ENCODE data around the gene AKT3.
A peak's percentile ranks its signal among the peaks of the same experiment; 100 is the strongest.
"Not testable (repeated sequence)": the region's sequence is repeated elsewhere in the genome, so short reads cannot be mapped to it uniquely, and the experiment has no call there.

The AKT3 gene

DNA sequence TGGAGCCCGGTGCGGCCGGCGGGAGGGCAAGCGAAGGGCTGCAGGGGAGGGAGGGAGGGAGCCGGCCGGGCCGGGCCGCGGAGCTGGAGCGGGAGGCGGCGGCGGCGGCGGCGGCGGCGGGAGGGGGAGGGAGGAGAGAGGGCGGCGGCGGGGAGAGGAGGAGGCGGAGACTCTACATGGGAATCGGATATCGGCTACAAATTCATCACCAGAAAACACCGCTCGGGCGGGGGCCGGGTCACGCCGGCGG, at the start of gene AKT3:
Gene AKT3, minus strand, starts transcription at position 42 of the 250 bp plus-strand sequence. CDS start 7,073 bp downstream, outside the sequence.
- DNase-seq (ENCODE audit: low spot score), result peak; percentile 34

DNA sequence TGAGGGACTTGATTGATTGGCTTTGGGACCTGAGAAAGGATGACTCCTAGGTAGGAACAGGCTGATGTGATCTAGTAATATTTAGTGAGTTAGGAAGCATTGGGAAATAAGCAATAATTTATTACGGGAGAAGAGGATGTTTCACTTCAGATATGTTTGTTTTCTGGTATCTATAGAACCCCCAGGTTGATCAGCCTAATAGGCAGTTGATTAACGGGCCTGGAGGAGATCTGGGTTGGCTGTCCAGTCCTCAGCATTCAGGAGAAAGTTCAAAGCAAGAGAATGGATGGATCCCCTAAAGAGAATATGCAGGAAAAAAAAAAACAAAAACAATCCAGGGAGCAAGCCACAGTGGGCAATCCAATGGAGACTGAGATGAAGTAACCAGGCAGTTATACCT, 48.2 kb upstream of the AKT3 start:
- DNase-seq (ENCODE audit: low spot score), result no peak

DNA sequence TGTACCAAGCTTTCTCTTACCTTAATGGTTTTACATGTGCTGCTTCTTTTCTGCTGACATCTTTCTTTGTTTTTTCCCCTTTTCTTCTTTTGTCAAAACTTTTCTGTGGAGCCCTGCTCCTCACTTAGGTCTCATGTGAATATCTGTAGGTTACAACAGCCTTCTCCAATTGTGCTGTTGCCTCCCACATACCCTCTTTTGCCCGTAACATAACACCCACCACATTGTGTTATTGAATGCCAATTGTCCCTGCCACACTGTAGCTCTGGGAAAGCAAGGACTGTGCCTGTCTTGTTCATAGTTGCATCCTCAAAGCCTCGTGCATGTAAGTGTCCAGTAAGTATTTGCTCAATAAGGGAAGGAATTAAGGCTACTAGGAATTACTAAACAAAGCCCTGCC, 46.3 kb upstream of the AKT3 start:
- DNase-seq (ENCODE audit: low spot score), result no peak

DNA sequence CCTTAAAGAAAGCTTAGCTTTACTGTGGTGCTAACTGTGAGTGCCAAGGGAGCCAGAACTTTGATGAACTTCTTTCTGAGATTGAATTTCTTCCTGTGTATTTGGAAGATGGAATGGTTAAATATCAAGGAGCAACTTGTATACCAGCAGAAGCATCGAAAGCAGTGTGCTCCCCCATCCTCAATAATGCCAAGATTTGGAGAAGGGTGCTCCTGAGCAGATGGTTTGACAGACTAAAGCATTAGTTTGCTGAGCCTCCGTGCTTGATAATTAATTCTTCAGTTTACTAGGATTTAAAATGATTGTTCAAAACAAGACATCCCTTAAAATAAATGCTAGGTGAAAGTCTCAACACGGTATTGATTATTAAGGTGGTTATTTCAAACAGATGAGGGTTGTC, 42.4 kb upstream of the AKT3 start:
- no peak for DNase-seq (ENCODE audit: low spot score)

DNA sequence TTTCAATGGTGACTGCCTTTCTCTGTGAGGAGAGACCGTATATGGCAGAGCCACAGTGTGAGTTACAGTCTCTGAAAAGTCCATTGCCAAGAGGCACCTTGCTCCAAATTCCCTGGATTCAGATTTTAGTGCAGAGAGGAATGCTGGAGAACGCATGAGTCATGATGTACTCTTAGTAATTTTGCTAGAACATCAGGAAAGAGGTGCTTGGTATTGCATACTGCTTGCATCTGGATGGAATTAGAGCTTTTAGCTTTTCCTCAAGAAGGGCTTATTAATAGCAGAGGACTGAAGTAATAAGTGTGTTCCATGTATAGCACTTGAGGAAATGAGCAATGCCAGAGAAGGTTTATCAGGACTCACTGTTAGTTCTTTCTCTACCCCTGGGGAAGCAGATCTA, 40.5 kb upstream of the AKT3 start:
- DNase-seq (ENCODE audit: low spot score), result no peak

DNA sequence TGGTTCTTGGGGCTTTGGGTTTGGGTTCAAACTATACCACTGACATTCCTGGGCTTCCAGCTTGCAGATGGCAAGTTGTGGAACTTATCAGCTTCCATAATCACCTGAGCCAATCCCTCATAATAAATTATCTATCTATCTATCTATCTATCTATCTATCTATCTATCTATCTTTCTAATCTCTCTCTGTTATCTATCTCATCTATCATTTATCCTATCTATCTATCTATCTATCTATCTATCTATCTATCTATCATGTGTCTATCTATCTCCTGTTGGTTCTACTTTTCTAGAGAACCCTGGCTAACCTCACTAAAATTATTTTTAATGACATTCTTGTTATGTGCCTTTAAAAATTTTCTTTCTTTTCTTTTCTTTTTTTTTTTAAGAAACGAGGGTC, 35.8 kb upstream of the AKT3 start:
- DNase-seq (ENCODE audit: low spot score), result no peak

DNA sequence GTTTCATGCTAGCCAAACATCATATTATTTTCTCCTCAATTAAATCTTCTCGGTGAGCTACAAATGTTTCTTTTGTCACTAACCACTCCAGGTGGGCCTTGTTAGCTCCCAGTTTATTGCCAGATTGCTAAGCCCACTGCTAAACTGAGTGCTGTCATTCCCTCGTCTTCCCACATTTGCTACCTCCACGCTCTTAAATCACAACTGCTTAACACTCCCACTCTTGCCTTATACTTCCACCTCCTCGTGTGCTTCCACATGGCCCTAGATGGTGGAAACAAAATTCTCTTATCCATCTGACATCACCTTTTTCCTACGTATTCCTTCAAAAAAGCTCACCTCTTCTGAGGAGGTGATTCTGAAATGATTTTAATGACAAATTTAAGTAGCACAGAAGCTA, 34.6 kb upstream of the AKT3 start:
- no peak for DNase-seq (ENCODE audit: low spot score)

DNA sequence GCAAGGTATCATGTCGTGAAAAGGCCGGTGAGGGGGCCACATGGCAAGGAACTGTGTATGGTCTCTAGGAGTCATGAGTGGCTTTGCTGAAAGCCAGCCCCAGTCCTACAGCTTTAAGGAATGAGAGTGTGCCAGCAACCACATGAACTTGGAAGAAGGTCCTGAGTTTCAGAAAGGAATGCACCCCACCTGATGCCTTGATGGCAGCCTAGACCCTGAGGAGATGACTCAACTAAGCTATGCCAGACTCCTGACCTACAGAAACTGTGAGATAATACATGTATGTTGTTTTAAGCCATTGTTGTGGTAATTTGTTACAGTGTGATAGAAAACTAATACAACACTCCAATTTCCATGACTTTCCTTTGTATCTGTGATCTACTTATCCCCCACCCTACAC, 33.5 kb upstream of the AKT3 start:
- DNase-seq (ENCODE audit: low spot score), result no peak

DNA sequence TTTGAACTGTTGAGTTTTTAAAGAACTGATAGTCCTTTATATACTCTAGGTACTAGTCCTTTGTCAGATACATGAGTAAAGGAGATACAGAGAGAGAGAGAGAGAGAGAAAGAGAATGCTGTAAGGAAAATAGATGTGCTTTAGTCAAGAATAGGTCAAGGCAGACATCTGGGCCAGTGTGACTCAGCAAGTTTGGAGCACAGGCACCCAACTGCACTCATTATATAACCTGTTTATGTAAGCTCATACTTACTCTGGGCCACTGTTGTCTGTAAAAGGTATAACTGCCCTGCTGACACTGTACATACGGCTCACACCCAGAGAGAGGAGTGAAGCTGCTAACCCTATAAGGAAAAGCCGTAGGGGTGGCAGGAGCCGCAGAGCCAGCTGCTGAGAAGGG, 32.2 kb upstream of the AKT3 start:
- no peak for DNase-seq (ENCODE audit: low spot score)

DNA sequence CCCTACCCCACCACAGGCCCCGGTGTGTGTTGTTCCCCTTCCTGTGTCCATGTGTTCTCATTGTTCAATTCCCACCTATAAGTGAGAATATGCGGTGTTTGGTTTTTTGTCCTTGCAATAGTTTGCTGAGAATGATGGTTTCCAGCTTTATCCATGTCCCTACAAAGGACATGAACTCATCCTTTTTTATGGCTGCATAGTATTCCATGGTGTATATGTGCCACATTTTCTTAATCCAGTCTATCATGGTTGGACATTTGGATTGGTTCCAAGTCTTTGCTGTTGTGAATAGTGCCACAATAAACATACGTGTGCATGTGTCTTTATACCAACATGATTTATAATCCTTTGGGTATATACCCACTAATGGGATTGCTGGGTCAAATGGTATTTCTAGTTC, 27.0 kb upstream of the AKT3 start:
- DNase-seq (ENCODE audit: low spot score), result not testable (repeated sequence)

DNA sequence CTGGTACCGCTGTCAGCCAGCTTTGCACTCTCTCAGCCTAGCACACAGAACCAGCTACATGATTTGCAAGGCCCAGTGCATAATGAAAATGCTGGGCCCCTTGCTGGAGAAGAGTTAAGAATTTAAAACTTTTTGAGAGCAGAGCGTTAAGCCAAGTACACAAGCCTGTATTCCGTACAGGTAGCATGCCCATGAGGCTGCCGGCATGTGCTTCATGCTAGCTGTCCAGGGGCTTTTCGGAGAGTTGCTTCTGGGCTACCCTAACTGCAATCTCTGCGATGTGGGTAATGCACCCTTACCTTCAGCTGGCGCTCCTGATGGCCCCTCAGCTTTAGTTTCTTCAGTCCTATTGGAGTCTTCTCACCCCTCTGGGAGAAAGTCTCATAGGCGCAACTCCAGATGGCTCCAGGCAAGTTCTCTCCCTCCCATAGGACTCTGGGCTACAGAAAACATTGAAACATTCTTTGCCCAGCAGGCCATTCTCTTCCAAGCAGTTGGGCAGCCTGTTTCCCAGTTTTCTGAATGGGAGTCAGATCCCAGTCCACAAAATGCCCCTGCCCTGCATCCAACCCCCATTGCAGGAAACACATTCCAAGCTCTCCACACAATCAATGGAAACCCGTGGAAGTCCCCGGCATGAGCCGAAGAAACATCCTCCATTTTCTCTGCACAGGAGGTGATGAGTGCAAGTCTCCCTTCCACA, 5.7 kb upstream of the AKT3 start:
- DNase-seq (ENCODE audit: low spot score), result no peak

DNA sequence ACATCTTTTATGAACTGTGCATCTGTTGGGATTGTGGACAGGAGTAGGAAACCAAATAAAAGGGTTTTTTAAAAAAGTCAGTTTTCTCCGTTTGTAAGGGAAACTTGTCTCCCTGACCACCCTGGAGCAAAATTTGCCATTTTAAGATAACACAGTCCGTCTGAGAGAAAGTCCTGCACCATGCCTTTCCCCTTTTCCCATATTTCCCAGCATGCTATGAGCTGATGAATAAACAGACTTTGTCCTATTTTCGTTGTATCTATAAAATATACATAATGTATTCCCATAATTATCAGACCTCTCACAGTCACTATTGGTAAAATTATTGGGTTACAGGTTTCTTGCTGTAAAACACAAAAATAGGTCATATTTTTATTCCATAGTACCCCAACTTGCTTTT, 1.7 kb upstream of the AKT3 start:
- DNase-seq (ENCODE audit: low spot score), result no peak

DNA sequence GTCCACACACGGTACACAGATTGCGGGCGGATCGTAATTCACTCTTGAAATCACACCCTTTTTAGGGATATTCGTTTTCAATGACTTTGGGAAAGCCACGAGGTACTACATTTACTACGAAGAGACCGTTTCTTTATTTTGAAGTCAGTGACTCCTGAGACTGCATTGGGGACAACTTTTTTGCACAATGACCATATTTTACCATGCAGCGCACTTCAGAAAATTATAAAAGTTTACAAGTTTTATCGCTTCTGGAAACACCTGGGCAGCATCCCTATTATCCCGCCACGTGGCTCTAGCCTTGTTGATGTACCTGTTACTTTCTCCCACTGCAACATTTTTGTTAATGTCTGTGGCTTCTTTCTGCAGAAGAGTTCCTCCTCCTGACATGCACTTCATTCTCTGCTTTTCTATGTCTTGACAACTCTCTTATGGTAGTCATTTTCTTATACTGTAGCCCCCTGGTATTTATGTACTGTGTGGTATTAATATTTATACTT, 1.3 kb upstream of the AKT3 start:
- no peak for DNase-seq (ENCODE audit: low spot score)

DNA sequence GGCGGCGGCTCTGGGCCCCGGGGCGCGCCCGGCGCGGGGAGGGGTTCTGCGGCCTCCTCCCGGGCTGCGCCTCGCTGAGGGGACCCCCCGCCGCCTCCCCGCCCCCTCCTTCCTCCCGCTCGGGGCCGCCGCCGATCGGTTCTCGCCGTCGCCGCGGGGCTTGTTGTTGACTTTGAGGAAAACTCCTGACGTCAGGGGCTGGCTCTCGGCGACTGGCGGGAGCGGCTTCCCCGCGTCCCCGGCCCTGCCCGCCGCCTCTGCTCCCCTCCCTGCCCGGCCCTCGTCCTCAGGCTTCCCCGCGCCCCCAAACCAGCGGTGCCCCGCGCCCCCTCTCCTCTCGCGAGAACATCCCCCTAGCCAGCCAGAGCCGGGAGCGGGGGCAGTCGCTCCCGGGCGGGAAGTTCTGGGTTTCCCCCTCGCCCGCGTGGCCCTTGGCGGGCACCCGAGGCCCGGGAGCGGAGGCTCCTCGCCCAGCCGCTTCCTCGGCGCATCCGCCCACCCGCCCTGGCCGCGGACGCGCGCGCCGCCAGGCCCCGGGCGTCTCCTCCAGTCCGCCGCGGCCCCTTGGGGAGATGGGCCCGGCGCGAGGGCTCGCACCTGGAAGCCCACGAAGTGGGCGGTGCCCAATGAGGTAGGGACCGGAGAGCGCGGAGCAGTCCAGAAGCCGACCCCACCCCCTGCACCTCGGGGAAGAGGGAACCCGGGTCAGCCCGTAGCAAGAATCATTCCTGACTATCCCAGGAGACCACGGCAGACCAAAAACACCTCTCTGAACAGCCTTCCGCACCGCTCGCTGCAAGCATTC, 611 bp upstream of the AKT3 start:
- peak; percentile 59 for DNase-seq (ENCODE audit: low spot score)

DNA sequence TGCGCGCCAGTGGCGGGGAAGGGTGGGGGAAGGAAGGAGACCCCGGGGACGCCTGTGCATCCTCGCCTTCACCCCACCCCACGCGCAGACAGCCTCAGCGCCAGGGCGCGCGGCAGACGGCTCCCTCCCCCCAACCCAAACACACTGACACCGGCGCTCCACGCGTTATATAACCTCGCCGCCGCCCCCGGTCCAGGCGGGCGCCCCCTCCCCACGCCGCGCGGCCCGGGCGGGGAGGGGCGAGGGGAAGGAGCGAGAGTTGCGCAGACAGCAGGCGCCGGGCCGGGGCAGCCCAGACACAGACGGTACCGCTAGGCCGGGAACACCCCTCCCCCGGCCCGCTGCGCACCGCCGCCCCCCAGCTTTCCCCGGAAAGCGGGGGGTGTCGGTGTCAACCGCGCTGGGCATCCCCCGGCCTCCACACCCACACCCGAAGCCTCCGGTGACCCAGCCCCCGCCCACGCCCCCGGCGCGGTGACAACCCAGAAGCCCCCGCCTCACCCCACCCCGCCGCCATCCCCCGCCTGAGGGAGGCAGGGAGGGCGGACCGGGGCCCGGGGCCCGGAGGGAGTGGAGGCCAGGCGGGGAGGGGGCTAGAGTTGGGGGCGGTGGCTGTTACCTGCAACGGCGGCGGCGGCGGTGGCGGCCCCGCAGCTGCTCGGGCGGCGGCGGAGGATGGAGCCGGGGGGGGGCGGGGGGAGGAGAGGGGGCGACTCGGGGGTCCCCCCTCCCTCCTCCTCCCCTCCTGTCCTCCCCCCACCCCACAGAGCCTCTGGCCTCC, 432 bp downstream of the AKT3 start:
- peak; percentile 15 for DNase-seq (ENCODE audit: low spot score)

DNA sequence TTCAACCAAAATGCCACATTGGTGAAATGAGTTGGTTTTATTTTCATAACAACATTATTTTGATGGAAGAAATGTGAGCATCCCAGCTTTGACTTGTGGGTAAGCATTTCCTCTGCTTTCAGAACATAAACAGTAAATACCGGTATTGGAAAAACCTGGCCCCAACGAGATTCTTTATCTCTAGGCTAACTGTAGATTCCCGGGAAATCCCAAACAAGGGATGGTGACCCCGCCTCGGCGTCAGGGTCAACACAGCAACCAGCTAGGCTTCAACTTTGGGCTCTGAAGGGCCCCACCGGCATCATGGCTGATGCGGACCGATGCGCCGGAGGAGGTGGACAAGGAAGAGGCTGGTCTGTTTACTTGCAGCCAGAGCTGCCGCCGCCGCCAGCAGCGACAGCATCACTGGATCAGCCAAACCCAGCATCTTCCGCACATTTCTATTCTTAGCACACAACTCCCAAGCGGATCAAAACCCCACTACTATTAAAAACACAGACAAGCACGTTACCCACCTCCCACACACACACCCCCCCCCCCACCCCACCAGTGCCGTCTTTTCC, 1.1 kb downstream of the AKT3 start:
- DNase-seq (ENCODE audit: low spot score), result peak; percentile 17

DNA sequence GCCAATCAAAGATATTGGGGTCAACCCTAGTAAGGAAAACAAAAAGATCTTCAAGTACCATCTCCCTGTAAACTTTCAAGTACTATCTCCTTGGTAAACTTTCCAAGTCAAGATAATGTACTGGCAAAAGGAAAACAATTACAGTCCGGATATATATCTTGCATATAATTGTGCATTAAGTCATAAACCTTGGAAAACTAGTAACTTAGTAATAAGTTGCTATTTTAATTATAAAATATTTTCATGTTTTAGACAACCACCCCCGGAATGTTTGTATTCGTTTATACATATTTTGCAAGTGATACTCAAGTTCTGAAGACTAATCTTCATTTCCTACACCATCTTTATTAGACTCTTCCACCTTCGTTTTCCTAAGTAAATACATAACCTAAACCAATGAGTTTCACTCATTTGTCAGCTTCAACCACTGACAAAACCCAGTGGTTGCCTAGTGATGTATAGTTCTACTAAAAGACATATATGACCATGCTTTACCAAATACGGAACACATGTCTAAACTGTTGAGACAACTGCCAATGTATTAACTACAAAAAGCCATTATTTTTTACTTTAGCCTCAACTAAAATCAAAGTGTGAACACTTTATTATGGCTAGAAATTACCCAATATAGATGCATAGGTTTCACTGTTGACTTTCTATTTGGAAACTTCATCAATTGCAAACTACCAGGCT, 1.7 kb downstream of the AKT3 start:
- DNase-seq (ENCODE audit: low spot score), result no peak

DNA sequence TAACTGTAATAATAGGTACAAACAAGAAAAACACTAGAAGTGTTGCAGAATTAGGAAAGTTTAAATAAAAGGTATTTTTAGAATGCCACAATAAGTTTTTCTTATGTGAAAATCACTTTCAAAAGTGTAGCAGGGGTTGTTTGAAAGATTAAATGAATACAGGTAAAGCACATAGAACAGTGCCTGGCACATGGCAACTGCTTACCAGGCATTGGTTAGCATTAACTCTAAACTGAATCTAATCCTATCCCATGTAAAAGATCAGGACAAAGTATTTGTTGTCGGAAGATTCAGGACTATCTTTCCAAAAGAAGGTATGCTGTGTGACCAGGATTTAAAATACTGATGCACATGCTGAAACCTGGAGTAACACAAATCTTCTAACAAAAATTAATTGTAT, 3.3 kb downstream of the AKT3 start:
- DNase-seq (ENCODE audit: low spot score), result no peak

DNA sequence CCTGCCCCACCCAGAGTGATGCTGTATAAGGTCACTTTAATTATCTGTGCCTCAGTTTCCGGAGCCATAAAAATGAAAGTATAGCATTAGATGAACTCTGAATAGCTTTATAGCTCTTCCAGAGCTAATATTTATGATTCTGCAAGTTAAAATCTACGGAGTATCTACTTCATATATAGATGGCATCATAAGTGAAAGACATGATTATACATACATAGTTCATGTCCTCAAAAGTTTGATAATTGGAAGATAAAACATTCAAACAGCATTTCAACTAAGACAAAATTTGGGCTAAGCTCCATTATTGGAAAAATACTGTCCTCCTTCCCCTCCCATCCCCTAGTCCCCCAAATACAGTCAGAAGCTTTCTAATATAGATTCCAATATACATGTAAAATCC, 4.2 kb downstream of the AKT3 start:
- DNase-seq (ENCODE audit: low spot score), result no peak

DNA sequence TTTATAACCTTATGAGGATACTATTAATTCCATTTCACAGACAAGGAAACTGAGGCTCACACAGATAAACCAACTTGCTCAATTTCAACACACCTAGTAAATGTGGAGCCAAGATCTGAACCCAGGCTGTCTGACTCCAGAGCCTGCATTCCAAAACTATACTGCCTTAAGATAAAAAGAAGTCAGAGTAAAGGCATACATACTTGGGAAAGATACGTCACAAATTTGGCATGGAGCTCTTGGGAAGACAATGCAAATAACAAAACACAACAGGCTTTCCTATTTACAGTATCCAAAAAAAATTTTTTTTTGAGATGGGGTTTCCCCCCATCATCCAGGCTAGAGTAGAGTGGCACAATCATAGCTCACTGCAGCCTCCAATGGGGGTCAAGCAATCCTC, 5.9 kb downstream of the AKT3 start:
- no peak for DNase-seq (ENCODE audit: low spot score)

DNA sequence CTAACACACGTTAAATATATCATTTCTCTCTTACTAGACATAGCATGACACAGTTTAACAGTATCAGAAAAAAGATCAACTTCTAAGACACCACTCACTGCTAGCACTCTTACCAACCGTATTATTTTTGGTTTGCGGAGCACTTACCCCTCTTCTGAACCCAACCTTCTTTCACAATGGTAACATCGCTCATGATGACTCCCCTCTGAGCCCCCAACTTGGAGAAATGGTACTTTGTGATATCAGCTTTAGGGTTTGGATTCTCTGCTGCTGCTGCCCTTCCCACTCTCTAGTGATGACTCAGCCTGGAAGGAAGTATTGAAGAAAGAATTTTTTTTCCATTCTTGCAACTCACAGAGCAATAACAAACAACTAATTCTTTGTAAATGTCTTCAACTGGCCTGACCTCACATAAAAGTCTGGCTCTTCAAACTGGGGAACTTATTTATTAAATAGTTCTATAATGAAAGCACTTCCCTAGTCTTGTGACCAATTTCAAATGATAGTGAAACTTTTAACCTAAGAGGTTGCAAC, 7.0 kb downstream of the AKT3 start:
- no peak for DNase-seq (ENCODE audit: low spot score)

DNA sequence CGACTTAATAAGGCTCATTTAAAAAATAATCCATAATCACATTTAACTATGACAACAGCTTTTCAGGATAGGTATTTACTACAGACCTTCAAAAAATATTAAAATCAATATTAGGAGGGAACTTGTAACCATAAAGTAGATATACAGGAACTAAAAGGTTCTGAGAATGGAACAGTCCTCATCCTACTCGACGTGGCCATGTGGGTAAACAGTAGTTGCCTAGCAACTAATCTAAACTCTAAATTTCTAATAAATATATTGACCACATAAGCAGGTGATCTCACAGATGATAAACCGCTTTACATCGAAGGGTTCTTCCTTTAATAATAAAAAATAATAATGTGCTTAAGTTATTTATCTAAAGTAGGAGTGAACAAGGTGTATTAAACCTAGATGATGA, 7.9 kb downstream of the AKT3 start:
- no peak for DNase-seq (ENCODE audit: low spot score)
